Neutrophil (primary cell): ENCODE results near the gene CANT1.

Experiments
- H3K27ac ChIP-seq: fragments of 200-600 bp; sonication (generic); 2 replicates; pipeline ENCODE4 v1.5.1; 2016; ENCODE audit warnings: mild to moderate bottlenecking, moderate library complexity
- H3K27me3 ChIP-seq: fragments of 200-600 bp; sonication (generic); 2 replicates; pipeline ENCODE4 v1.6.0; 2016; ENCODE audit warnings: mild to moderate bottlenecking
- H3K36me3 ChIP-seq: fragments of 200-600 bp; sonication (generic); 2 replicates; pipeline ENCODE4 v1.5.1; 2017
- H3K4me1 ChIP-seq, 2 experiments: fragments of 200-600 bp in 1 of 2; sonication (generic) in 1 of 2; 1 replicate in 1 of 2; 2 replicates in 1 of 2; pipeline versions ENCODE4 v1.5.1 to v1.6.1; 2013 to 2016; ENCODE audit warnings: low read depth in 1 of 2, low read length in 1 of 2, mild to moderate bottlenecking in 1 of 2, moderate library complexity in 1 of 2; ENCODE audit not compliant: control insufficient read depth in 1 of 2, insufficient read depth in 1 of 2
- H3K4me3 ChIP-seq, 2 experiments: fragments of 200-600 bp in 1 of 2; sonication (generic) in 1 of 2; 1 replicate in 1 of 2; 2 replicates in 1 of 2; pipeline ENCODE4 v1.5.1; 2013 to 2016; ENCODE audit warnings: low read depth in 1 of 2, low read length in 1 of 2, mild to moderate bottlenecking in 1 of 2, moderate library complexity in 1 of 2
- H3K9me3 ChIP-seq: fragments of 200-600 bp; sonication (generic); 2 replicates; pipeline ENCODE4 v1.5.1; 2016
- CTCF ChIP-seq: fragments of 200-600 bp; sonication (generic); IDR thresholded peaks from 2 replicates; pipeline ENCODE4 v1.5.1; 2016; ENCODE audit warnings: antibody characterized with exemption

CANT1 gene

DNA sequence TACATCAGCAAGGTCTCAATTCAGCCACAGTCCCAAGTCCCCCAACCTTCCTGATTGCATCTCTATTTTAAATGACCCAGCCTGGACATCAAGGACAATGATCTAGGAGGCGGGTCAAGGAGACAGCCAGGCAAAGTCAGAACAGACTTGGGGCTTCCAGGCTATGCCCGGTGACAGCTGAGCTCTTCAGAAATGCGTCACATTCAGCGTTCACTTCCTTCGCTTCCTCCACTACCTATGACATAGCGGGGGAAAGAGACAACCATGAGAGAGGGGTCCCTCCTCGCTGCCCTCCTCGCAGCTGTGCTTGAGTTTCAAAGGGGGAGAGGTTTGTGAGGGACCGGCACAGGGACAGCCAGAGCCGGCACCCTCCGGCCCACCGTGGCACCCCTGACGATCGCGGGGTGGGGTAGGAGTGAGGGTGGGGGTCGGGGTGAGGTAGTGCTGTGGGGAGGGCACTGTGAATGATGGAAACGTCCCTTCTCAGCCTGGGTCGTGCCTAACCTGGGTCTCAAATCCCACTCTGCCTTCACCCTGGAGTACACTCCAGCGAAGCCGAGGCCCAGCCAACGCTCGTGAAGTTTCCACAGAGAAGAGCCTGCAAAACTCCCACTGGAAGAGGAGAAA lies 17.5 kb downstream of the CANT1 start:
- Histone ChIP-seq H3K27ac (no peak overlapping the region), H3K27me3 (no peaks in the 10 kb centered on the region), H3K4me3 (no peak overlapping the region), H3K9me3 (no peaks in the 10 kb centered on the region), H3K4me1 (peaks cover 13 to 14% of the 10 kb centered on the region in 2 experiments), H3K36me3 (peaks cover 79% of the 10 kb centered on the region)
- TF ChIP-seq CTCF, result no peak

- H3K4me3 ChIP-seq, result no peak overlapping the region
- peaks cover 21 to 22% of the 10 kb centered on the region in 2 experiments for H3K4me1 ChIP-seq
- no peak overlapping the region for H3K27ac ChIP-seq
- TF ChIP-seq CTCF, result no peak
- H3K27me3 ChIP-seq, result no peaks in the 10 kb centered on the region
- H3K36me3 ChIP-seq, result peaks cover 71% of the 10 kb centered on the region
- no peaks in the 10 kb centered on the region for H3K9me3 ChIP-seq
Measured at GRCh38 chr17:78991017-78991738, 18.4 kb downstream of the CANT1 start.

GRCh38 chr17:78990349-78991016 lies 19.1 kb downstream of the CANT1 start:
- Histone ChIP-seq H3K27ac (no peak overlapping the region), H3K9me3 (no peaks in the 10 kb centered on the region), H3K4me3 (no peak overlapping the region), H3K4me1 (peaks cover 28 to 29% of the 10 kb centered on the region in 2 experiments), H3K27me3 (no peaks in the 10 kb centered on the region), H3K36me3 (peaks cover 64% of the 10 kb centered on the region)
- TF ChIP-seq CTCF, result no peak

DNA sequence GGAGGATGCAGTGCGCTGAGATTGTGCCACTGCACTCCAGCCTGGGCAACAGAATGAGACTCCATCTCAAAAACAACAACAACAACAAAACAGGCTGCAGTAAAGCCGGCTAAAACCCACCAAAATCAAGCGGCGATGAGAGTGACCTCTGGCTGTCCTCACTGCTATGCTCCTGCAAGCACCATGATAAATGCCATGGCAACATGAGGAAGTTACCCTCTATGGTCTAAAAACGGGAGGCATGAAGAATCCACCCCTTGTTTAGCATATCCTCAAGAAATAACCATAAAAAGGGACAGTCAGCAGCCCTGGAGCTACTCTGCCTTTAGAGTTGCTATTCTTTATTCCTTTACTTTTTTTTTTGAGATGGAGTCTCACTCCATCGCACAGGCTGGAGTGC lies 21.4 kb downstream of the CANT1 start:
- no peaks in the 10 kb centered on the region for H3K9me3 ChIP-seq
- no peak overlapping the region for H3K4me3 ChIP-seq

More for the DNA sequence above, 21.4 kb downstream of the CANT1 start:
- H3K27me3 ChIP-seq, result no peaks in the 10 kb centered on the region
- H3K4me1 ChIP-seq, result peaks cover 28 to 30% of the 10 kb centered on the region in 2 experiments
- H3K27ac ChIP-seq, result peak overlapping the region; percentile 71
- H3K36me3 ChIP-seq, result peaks cover 41% of the 10 kb centered on the region
- no peak for TF ChIP-seq CTCF
